Spleen (tissue), 7 donors: Measurements from ENCODE around the gene SLC8B1.

ENCODE experiments used
- POLR2A ChIP-seq, 3 donors: fragments of 450-650 bp; IDR thresholded peaks; one replicate each; pipeline ENCODE4 v1.5.1; 2017; ENCODE audit warnings: antibody characterized with exemption in 3 of 3, mild to moderate bottlenecking in 1 of 3
- POLR2AphosphoS5 ChIP-seq, 3 donors: sonication (generic); formaldehyde crosslinking; IDR thresholded peaks; one replicate each; pipeline ENCODE4 v1.5.1; 2017; ENCODE audit warnings: antibody characterized with exemption in 3 of 3
- TF ChIP-seq, protein P1 (sequence below), 11 experiments: fragments of 200-600 bp in 7 of 11; fragments of 450-650 bp in 4 of 11; sonication (generic) in 4 of 11; IDR thresholded peaks in 8 of 11; conservative IDR thresholded peaks in 3 of 11; 1 replicate in 7 of 11; 2 replicates in 4 of 11; pipeline versions ENCODE4 v1.4.0 to v1.8.0; 2016 to 2021; ENCODE audit warnings: antibody characterized with exemption in 11 of 11, inconsistent platforms in 4 of 11, mild to moderate bottlenecking in 1 of 11
- donor health status: DM: no; HTN: no; CAD: no; lungs with moderate emphysema.
- donor health status: DM: no; HTN: no; CAD: no.
- donor health status: DM: no; HTN: no; CAD: no.

DNA sequence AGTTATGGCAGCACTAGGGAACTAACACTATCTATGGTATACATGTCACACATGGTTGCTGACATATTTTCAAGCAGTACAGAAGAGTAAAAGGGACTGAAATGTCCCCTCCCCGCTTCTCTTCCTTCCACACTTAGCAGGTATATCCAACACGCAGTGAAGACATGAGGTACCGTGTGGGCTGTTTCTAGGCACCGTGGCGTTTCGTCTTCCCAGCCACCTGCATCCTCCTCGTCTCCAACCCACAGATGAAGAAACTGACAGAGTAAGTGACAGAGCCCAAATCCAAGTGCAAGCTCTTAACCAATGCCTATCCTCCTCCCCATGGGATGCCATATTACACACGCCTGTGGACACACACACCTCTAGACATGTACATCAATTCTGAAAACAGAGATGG is 32.4 kb downstream of the SLC8B1 start:
- no peak for TF ChIP-seq POLR2AphosphoS5 (IDR thresholded peaks at IDR 0.05)
- TF ChIP-seq, protein P1, sequence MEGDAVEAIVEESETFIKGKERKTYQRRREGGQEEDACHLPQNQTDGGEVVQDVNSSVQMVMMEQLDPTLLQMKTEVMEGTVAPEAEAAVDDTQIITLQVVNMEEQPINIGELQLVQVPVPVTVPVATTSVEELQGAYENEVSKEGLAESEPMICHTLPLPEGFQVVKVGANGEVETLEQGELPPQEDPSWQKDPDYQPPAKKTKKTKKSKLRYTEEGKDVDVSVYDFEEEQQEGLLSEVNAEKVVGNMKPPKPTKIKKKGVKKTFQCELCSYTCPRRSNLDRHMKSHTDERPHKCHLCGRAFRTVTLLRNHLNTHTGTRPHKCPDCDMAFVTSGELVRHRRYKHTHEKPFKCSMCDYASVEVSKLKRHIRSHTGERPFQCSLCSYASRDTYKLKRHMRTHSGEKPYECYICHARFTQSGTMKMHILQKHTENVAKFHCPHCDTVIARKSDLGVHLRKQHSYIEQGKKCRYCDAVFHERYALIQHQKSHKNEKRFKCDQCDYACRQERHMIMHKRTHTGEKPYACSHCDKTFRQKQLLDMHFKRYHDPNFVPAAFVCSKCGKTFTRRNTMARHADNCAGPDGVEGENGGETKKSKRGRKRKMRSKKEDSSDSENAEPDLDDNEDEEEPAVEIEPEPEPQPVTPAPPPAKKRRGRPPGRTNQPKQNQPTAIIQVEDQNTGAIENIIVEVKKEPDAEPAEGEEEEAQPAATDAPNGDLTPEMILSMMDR (IDR thresholded peaks at IDR 0.05 in 8 of 11, conservative IDR thresholded peaks at IDR 0.05 in 3 of 11): no peak
- no peak for TF ChIP-seq POLR2A (IDR thresholded peaks at IDR 0.05)
